ENCODE data around the gene SUGCT. TPM values are rescaled to one million over a fixed set of nuclear protein-coding genes. Genes with fewer than 3 reads are reported as not detected.

The SUGCT gene
- total and polyA plus RNA-seq, 7 donors: 2.4 to 7.3 (median 3.2) TPM

- DNase-seq: no peak
- no peaks in the 10 kb centered on the region for H3K27me3 ChIP-seq (ENCODE audit: insufficient read depth in 3 of 3, low read length in 2 of 3)
- intact Hi-C loops (cut with DNase I): no loop called here
- no peaks in the 10 kb centered on the region for H3K9me3 ChIP-seq
- H3K36me3 ChIP-seq (ENCODE audit: insufficient read depth in 1 of 2, low read depth in 1 of 2): no peaks in the 10 kb centered on the region
- TF ChIP-seq CTCF (IDR thresholded peaks at IDR 0.05): no peak
- no peak overlapping the region for H3K4me3 ChIP-seq
- ATAC-seq: no peak
- 80 to 81% (median 80%) methylated on average over 3 of the region's 3 CpGs for WGBS, 3 donors
- H3K27ac ChIP-seq: no peak overlapping the region
- H3K4me1 ChIP-seq: no peaks in the 10 kb centered on the region
Measured at GRCh38 chr7:40506158-40506557, 371.4 kb downstream of the SUGCT start.

GRCh38 chr7:40507166-40507565 is 372.4 kb downstream of the SUGCT start:
- no peaks in the 10 kb centered on the region for H3K27me3 ChIP-seq (ENCODE audit: insufficient read depth in 3 of 3, low read length in 2 of 3)
- intact Hi-C loops (cut with DNase I): no loop called here
- ATAC-seq (no peak), DNase-seq (no peak)
- H3K4me3 ChIP-seq: no peak overlapping the region
- WGBS, 3 donors: 72 to 74% (median 73%) methylated on average over 6 of the region's 6 CpGs
- H3K9me3 ChIP-seq: no peaks in the 10 kb centered on the region
- no peaks in the 10 kb centered on the region for H3K36me3 ChIP-seq (ENCODE audit: insufficient read depth in 1 of 2, low read depth in 1 of 2)
- H3K4me1 ChIP-seq: no peaks in the 10 kb centered on the region
- no peak overlapping the region for H3K27ac ChIP-seq
- peak; percentile 18 for TF ChIP-seq CTCF (IDR thresholded peaks at IDR 0.05)

GRCh38 chr7:40509287-40509996 is 374.6 kb downstream of the SUGCT start:
- Histone ChIP-seq H3K9me3 (no peaks in the 10 kb centered on the region), H3K27ac (no peak overlapping the region), H3K36me3 (ENCODE audit: insufficient read depth in 1 of 2, low read depth in 1 of 2) (no peaks in the 10 kb centered on the region), H3K4me3 (no peak overlapping the region), H3K4me1 (no peaks in the 10 kb centered on the region), H3K27me3 (ENCODE audit: insufficient read depth in 3 of 3, low read length in 2 of 3) (no peaks in the 10 kb centered on the region)
- WGBS, 3 donors: 74 to 77% (median 75%) methylated on average over 4 of the region's 4 CpGs
- ATAC-seq (no peak), DNase-seq (no peak)
- no peak for TF ChIP-seq CTCF (IDR thresholded peaks at IDR 0.05)
- intact Hi-C loops (cut with DNase I): no loop called here

GRCh38 chr7:40516376-40516775 is 381.6 kb downstream of the SUGCT start:
- no peak for ATAC-seq
- TF ChIP-seq CTCF (IDR thresholded peaks at IDR 0.05): no peak
- no peaks in the 10 kb centered on the region for H3K36me3 ChIP-seq (ENCODE audit: insufficient read depth in 1 of 2, low read depth in 1 of 2)
- no peaks in the 10 kb centered on the region for H3K4me1 ChIP-seq
- no peaks in the 10 kb centered on the region for H3K9me3 ChIP-seq
- H3K27ac ChIP-seq: no peak overlapping the region
- H3K27me3 ChIP-seq (ENCODE audit: insufficient read depth in 3 of 3, low read length in 2 of 3): no peaks in the 10 kb centered on the region
- DNase-seq: no peak
- intact Hi-C loops (cut with DNase I): no loop called here
- H3K4me3 ChIP-seq: no peak overlapping the region
- WGBS, 3 donors: 14 to 20% (median 17%) methylated on average over 1 of the region's 1 CpG

GRCh38 chr7:40519009-40519408 is 384.2 kb downstream of the SUGCT start:
- H3K27ac ChIP-seq: no peak overlapping the region
- intact Hi-C loops (cut with DNase I): no loop called here
- no peaks in the 10 kb centered on the region for H3K36me3 ChIP-seq (ENCODE audit: insufficient read depth in 1 of 2, low read depth in 1 of 2)
- H3K27me3 ChIP-seq (ENCODE audit: insufficient read depth in 3 of 3, low read length in 2 of 3): no peaks in the 10 kb centered on the region
- ATAC-seq (no peak), DNase-seq (no peak)
- H3K9me3 ChIP-seq: no peaks in the 10 kb centered on the region
- no peak overlapping the region for H3K4me3 ChIP-seq
- H3K4me1 ChIP-seq: no peaks in the 10 kb centered on the region
- no peak for TF ChIP-seq CTCF (IDR thresholded peaks at IDR 0.05)
- WGBS, 3 donors: 92 to 97% (median 95%) methylated on average over 3 of the region's 3 CpGs
